B cell (primary cell): ENCODE data around the gene MCAM. TPM values are rescaled to one million over a fixed set of nuclear protein-coding genes. Genes with fewer than 3 reads are reported as not detected.

Experiments
- ATAC-seq: fragments of 200-7000 bp; cut with Tn5 transposase; one replicate; pipeline ENCODE4 v1.10.0; 2021; ENCODE audit warnings: low read depth, mild to moderate bottlenecking, moderate number of reproducible peaks, moderate library complexity
- CTCF ChIA-PET: fragments of 350-600 bp; sonication (Branson Sonifier 250); formaldehyde crosslinking; loops from one replicate; lab custom pipeline; 2021; ENCODE audit warnings: antibody characterized with exemption, inconsistent platforms; lab: Charles Lee
- POLR2A ChIA-PET: fragments of 350-600 bp; sonication (Branson Sonifier 250); formaldehyde crosslinking; loops from one replicate; lab custom pipeline; 2021; ENCODE audit warnings: antibody characterized with exemption; lab: Charles Lee
- DNase-seq: peaks from one replicate; pipeline ENCODE4 v3.0.0; 2013
- H2AFZ ChIP-seq: 2 replicates; pipeline ENCODE4 v1.6.1; 2012; ENCODE audit warnings: mild to moderate bottlenecking, low read depth, low read length; ENCODE audit not compliant: insufficient read depth, poor library complexity, severe bottlenecking
- H3K27ac ChIP-seq, 2 donors: 1 replicate in 1 of 2; 2 replicates in 1 of 2; pipeline ENCODE4 v1.5.1; 2012 to 2013; ENCODE audit warnings: low read length in 2 of 2, mild to moderate bottlenecking in 2 of 2, moderate library complexity in 1 of 2
- H3K27me3 ChIP-seq, 4 experiments: fragments of 200-600 bp in 1 of 4; sonication (generic) in 1 of 4; replicated peaks in 1 of 4; 1 replicate in 2 of 4; 2 replicates in 2 of 4; pipeline versions ENCODE4 v1.6.1 to v1.7.0; 2013 to 2016; ENCODE audit warnings: low read length in 3 of 4, mild to moderate bottlenecking in 2 of 4, mixed read lengths in 1 of 4, moderate library complexity in 1 of 4; ENCODE audit not compliant: insufficient read depth in 4 of 4, control insufficient read depth in 3 of 4; ENCODE audit errors: control extremely low read depth in 1 of 4
- H3K36me3 ChIP-seq, 2 experiments: replicated peaks in 1 of 2; 1 replicate in 1 of 2; 2 replicates in 1 of 2; pipeline versions ENCODE4 v1.6.1 to v1.7.1; 2013; ENCODE audit warnings: low read length in 1 of 2; ENCODE audit not compliant: insufficient read depth in 2 of 2, control insufficient read depth in 1 of 2; ENCODE audit errors: control extremely low read depth in 1 of 2, extremely low read depth in 1 of 2
- H3K4me1 ChIP-seq, 2 donors: fragments of 200-600 bp in 1 of 2; sonication (generic) in 1 of 2; 1 replicate in 1 of 2; 2 replicates in 1 of 2; pipeline versions ENCODE4 v1.5.1 to v1.6.1; 2013 to 2017; ENCODE audit warnings: low read length in 2 of 2; ENCODE audit not compliant: control insufficient read depth in 2 of 2, insufficient read depth in 2 of 2
- H3K4me2 ChIP-seq: replicated peaks from 2 replicates; pipeline ENCODE3; 2012; ENCODE audit warnings: mild to moderate bottlenecking, low read depth, low read length; ENCODE audit not compliant: poor library complexity, severe bottlenecking
- H3K4me3 ChIP-seq, 5 experiments: fragments of 200-600 bp in 1 of 5; sonication (generic) in 1 of 5; 1 replicate in 3 of 5; 2 replicates in 2 of 5; pipeline versions ENCODE4 v1.5.1 to v1.7.0; 2011 to 2016; ENCODE audit warnings: low read length in 4 of 5, mild to moderate bottlenecking in 4 of 5, low read depth in 2 of 5, control low read depth in 1 of 5, moderate library complexity in 1 of 5; ENCODE audit not compliant: insufficient read depth in 1 of 5; ENCODE audit errors: control extremely low read depth in 1 of 5, extremely low read depth in 1 of 5
- H3K79me2 ChIP-seq: fragments of 200-600 bp; sonication (generic); one replicate; pipeline ENCODE4 v1.6.0; 2016; ENCODE audit warnings: low read length; ENCODE audit not compliant: control insufficient read depth, insufficient read depth
- H3K9ac ChIP-seq: fragments of 200-600 bp; sonication (generic); 2 replicates; pipeline ENCODE4 v1.6.1; 2017; ENCODE audit warnings: mild to moderate bottlenecking, low read length, moderate library complexity
- H3K9me3 ChIP-seq, 3 donors: one replicate each; pipeline versions ENCODE4 v1.6.1 to v1.7.1; 2013; ENCODE audit warnings: low read length in 2 of 3; ENCODE audit not compliant: control insufficient read depth in 2 of 3, insufficient read depth in 1 of 3; ENCODE audit errors: control extremely low read depth in 1 of 3
- H4K20me1 ChIP-seq: 2 replicates; pipeline ENCODE4 v1.6.0; 2012; ENCODE audit warnings: mild to moderate bottlenecking, low read length; ENCODE audit not compliant: insufficient read depth, control insufficient read depth, poor library complexity, severe bottlenecking
- H3K27ac Mint-ChIP-seq: one replicate; pipeline ENCODE4 v1.8.0; 2021; ENCODE audit warnings: mixed read lengths
- H3K27me3 Mint-ChIP-seq: one replicate; pipeline ENCODE4 v1.8.0; 2021; ENCODE audit warnings: mixed read lengths
- H3K4me1 Mint-ChIP-seq: one replicate; pipeline ENCODE4 v1.8.0; 2021; ENCODE audit warnings: mixed read lengths
- H3K4me3 Mint-ChIP-seq: one replicate; pipeline ENCODE4 v1.8.0; 2021; ENCODE audit warnings: mixed read lengths
- H3K9me3 Mint-ChIP-seq: one replicate; pipeline ENCODE4 v1.8.0; 2022; ENCODE audit warnings: mixed read lengths; ENCODE audit not compliant: insufficient read depth
- CTCF ChIP-seq: fragments of 200-600 bp; IDR thresholded peaks from one replicate; pipeline ENCODE4 v1.8.0; 2022; ENCODE audit warnings: antibody characterized with exemption, mild to moderate bottlenecking
- EZH2 ChIP-seq: IDR thresholded peaks from 2 replicates; pipeline ENCODE4 v1.6.1; 2012; ENCODE audit warnings: borderline replicate concordance, low read depth, mild to moderate bottlenecking, moderate library complexity, low read length; ENCODE audit not compliant: insufficient read depth, poor library complexity, severe bottlenecking
- WGBS: methylation state at CpG from one replicate; pipeline ENCODE4 v1.1.5; 2013; ENCODE audit warnings: missing lambda C conversion rate; ENCODE audit not compliant: insufficient coverage; 5-methylcytosine and 5-hydroxymethylcytosine counted together
- intact Hi-C: fragments of 100-400 bp; cut with micrococcal nuclease; formaldehyde crosslinking; loops from one replicate; pipeline ENCODE4 v1.10.0; 2022
- polyA plus RNA-seq: library from polyadenylated mRNA; depleted of rRNA; stranded (reverse); fragments of >200 nt; gene quantifications from 2 replicates; pipeline ENCODE4 v1.2.3, GENCODE V29; 2012
- total RNA-seq, 2 donors: library from RNA; stranded (reverse); fragments of 120-200 nt in 1 of 2; gene quantifications; 1 replicate in 1 of 2; 2 replicates in 1 of 2; pipeline versions ENCODE4 v1.2.3 to v1.2.4, GENCODE V29; 2013 to 2022

Gene MCAM
- total and polyA plus RNA-seq, 2 donors (not counting 1 experiment from before 2014, with no cell fraction given): 0.42 to 1.1 TPM

- H3K27me3 ChIP-seq: peaks cover 0 to 38% (median 10%) of the 10 kb centered on the region in 4 experiments
- DNase-seq (no peak), ATAC-seq (no peak)
- 57% methylated on average over 2 of the region's 6 CpGs for WGBS
- Mint-ChIP-seq H3K27me3 (peaks cover 61% of the 10 kb centered on the region), H3K4me1 (peaks cover 5% of the 10 kb centered on the region), H3K9me3 (no peaks in the 10 kb centered on the region), H3K4me3 (no peak within 1 kb of the TSS), H3K27ac (no peak within 1 kb of the TSS)
- no peak within 1 kb of the TSS for H3K27ac ChIP-seq
- H2AFZ ChIP-seq: no peak within 1 kb of the TSS
- H3K4me1 ChIP-seq: peaks cover 4% of the 10 kb centered on the region in 2 donors
- H3K79me2 ChIP-seq: no peaks in the 10 kb centered on the region
- no peaks in the 10 kb centered on the region for H3K9me3 ChIP-seq
- intact Hi-C loops: no loop called here
- H3K36me3 ChIP-seq: no peaks in the 10 kb centered on the region
- H3K4me2 ChIP-seq: no peak within 1 kb of the TSS
- H3K4me3 ChIP-seq: no peak within 1 kb of the TSS
- ChIA-PET POLR2A (no interaction called here), CTCF (interaction anchor here (1.1 to 2.2 kb wide), 2 partner anchors 10 to 21 kb away, joined by 3 to 12 read pairs; no protein-coding TSS in a partner anchor)
- H3K9ac ChIP-seq: no peak within 1 kb of the TSS
- TF ChIP-seq EZH2: no peak
- no peak for TF ChIP-seq CTCF
- no peaks in the 10 kb centered on the region for H4K20me1 ChIP-seq
Measured at GRCh38 chr11:119346605-119347004, 29.7 kb upstream of the MCAM start, which contains the start of gene MFRP. TSS of gene MFRP (minus strand) at chr11:119346705. CDS start at chr11:119346513, 192 bp downstream.

DNA sequence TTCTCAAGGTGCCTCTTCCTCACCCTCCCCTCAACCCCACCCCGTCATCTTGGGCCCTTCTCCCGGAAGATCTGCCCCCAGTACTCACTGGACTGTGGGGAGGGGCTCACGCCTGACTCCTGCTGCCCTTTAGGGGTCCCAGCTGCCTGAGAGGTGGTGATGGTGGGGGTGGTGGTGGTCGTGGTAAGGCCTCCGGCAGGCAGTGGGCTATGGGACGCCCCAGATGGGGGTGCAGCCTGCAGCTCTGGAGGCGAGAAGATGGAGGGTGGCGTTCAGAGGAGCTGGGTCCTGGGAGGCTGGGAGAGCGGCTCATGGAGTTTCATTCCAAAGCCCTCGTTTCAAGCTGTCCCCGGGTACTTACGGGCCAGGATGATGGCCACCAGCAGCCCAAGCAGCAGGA, 28.8 kb upstream of the MCAM start:
- intact Hi-C loops: no loop called here
- 88% methylated on average over 11 of the region's 12 CpGs for WGBS
- H3K9ac ChIP-seq: no peak overlapping the region

More for the DNA sequence above, 28.8 kb upstream of the MCAM start:
- peaks cover 60% of the 10 kb centered on the region for H3K27me3 Mint-ChIP-seq
- peaks cover 13% of the 10 kb centered on the region in 2 donors for H3K4me1 ChIP-seq
- peaks cover 0 to 2% (median 0%) of the 10 kb centered on the region in 3 donors for H3K9me3 ChIP-seq
- H2AFZ ChIP-seq: no peak overlapping the region
- H3K9me3 Mint-ChIP-seq: no peaks in the 10 kb centered on the region
- no peaks in the 10 kb centered on the region for H4K20me1 ChIP-seq
- POLR2A ChIA-PET: no interaction called here
- CTCF ChIA-PET: no interaction called here
- H3K36me3 ChIP-seq: no peaks in the 10 kb centered on the region
- no peak for DNase-seq
- peaks cover 14% of the 10 kb centered on the region for H3K4me1 Mint-ChIP-seq
- H3K4me2 ChIP-seq: no peak overlapping the region
- H3K27ac Mint-ChIP-seq: no peak overlapping the region
- H3K4me3 ChIP-seq: no peak overlapping the region
- peaks cover 0 to 44% (median 17%) of the 10 kb centered on the region in 4 experiments for H3K27me3 ChIP-seq
- H3K4me3 Mint-ChIP-seq: no peak overlapping the region
- no peak for ATAC-seq
- H3K79me2 ChIP-seq: no peaks in the 10 kb centered on the region
- no peak overlapping the region for H3K27ac ChIP-seq
- TF ChIP-seq EZH2: no peak
- TF ChIP-seq CTCF: no peak
